NCI-H146 treated with DMSO at 0.1 percent for 48 hours (cell line): Measurements from ENCODE around the gene ARHGAP45.

Experiments
- DNase-seq: peaks from one replicate; lab custom pipeline; 2025; ENCODE audit not compliant: unreplicated experiment; lab: John Stamatoyannopoulos, UW

Gene ARHGAP45

GRCh38 chr19:1085676-1086442, 18.9 kb downstream of the ARHGAP45 start:
- no peak for DNase-seq

GRCh38 chr19:1086613-1087012, 19.6 kb downstream of the ARHGAP45 start:
- DNase-seq, result no peak

GRCh38 chr19:1087813-1088415, 20.9 kb downstream of the ARHGAP45 start:
- DNase-seq, result no peak

- DNase-seq, result no peak
Observed at GRCh38 chr19:1088416-1089010, 21.5 kb downstream of the ARHGAP45 start.

- no peak for DNase-seq
Observed at GRCh38 chr19:1089126-1089771, 22.3 kb downstream of the ARHGAP45 start.

GRCh38 chr19:1089891-1090290, 22.9 kb downstream of the ARHGAP45 start:
- DNase-seq, result no peak

GRCh38 chr19:1090731-1091543, 24.0 kb downstream of the ARHGAP45 start:
- DNase-seq, result no peak

GRCh38 chr19:1091544-1092175, 24.7 kb downstream of the ARHGAP45 start:
- no peak for DNase-seq

- DNase-seq, result no peak
Observed at GRCh38 chr19:1093330-1093729, 26.4 kb downstream of the ARHGAP45 start.

GRCh38 chr19:1093811-1094553, 27.0 kb downstream of the ARHGAP45 start:
- DNase-seq, result no peak

GRCh38 chr19:1094655-1094977, 27.6 kb downstream of the ARHGAP45 start:
- DNase-seq, result no peak

- peak; percentile 76 for DNase-seq
Observed at GRCh38 chr19:1094978-1095701, 28.2 kb downstream of the ARHGAP45 start, which contains the start of gene POLR2E. TSS of gene POLR2E (minus strand) at chr19:1095375. CDS start at chr19:1095315, 60 bp downstream.

GRCh38 chr19:1097810-1098176, 30.8 kb downstream of the ARHGAP45 start:
- no peak for DNase-seq

GRCh38 chr19:1098177-1099051, 31.4 kb downstream of the ARHGAP45 start:
- no peak for DNase-seq

- no peak for DNase-seq
Observed at GRCh38 chr19:1101337-1101698, 34.4 kb downstream of the ARHGAP45 start.

GRCh38 chr19:1102407-1103131, 35.6 kb downstream of the ARHGAP45 start:
- DNase-seq, result no peak

GRCh38 chr19:1103132-1103707, 36.3 kb downstream of the ARHGAP45 start:
- DNase-seq, result no peak
